Measurements from ENCODE around the gene ITPKC.
"Not testable (repeated sequence)": the region's sequence is repeated elsewhere in the genome, so short reads cannot be mapped to it uniquely, and the experiment has no call there.

The ITPKC gene

DNA sequence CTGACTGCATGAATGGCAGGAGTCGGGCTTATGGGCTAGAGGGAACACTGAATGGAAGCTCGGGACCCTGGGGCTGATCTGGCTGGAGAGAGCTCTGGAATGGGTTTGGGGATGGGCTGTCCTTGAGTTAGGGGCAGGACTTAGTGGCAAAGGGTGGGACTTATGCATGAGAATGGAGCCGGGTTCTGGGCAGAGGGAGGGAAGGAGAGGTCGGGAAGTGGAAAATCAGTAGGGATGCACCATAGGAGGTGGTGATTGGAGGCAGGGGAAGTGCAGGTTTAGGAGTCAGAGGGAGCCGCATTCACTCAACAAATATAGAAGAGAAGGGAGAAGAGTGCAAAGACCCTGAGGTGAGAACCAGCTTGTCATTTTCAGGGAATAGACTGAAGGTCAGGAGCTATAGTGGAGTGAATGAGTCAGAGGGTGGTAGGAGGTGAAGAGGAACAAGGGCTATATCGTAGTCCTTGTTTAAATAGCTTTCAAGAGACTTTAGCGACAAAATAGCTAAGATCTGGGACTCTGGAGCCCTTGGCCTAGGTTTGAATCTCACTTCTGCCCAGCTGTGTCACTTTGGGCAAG is 61.9 kb downstream of the ITPKC start:
- peak; percentile 97 for DNase-seq (ENCODE audit: low read depth, low spot score)
- H3K4me1 ChIP-seq (ENCODE audit: control insufficient read depth, insufficient read depth, low read length), result peaks cover 4% of the 10 kb centered on the region; the same call in 1 of the 2 replicates

DNA sequence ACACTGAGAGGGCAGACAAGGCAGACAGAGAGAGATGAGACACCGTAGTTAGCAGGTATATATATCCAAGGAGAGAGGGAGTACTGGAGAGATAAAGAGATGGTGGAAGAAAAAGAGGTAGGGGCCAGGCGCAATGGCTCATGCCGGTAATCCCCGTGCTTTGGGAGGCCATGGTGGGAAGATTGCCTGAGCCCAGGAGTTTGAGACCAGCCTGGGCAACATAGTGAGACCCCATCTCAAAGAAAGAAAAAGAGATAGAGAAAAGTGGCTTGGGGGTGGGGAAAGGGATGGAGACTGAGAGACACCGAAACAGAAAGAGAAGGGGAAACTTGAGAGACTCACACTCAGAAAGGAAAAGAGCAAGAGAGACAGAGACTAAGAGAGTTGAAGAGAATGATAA is 63.7 kb downstream of the ITPKC start:
- H3K4me3 ChIP-seq (ENCODE audit: low read length), result no peak overlapping the region
- no peak for DNase-seq (ENCODE audit: low read depth, low spot score)
- no CpG with 5 or more reads among the region's 5 CpGs for WGBS (ENCODE audit: insufficient coverage, insufficient read length)

More for the DNA sequence above, 61.9 kb downstream of the ITPKC start:
- Histone ChIP-seq H3K9me3 (ENCODE audit: control insufficient read depth, insufficient read depth, low read length) (no peaks in the 10 kb centered on the region), H3K36me3 (ENCODE audit: control insufficient read depth, insufficient read depth, low read length) (no peaks in the 10 kb centered on the region), H3K4me3 (ENCODE audit: low read length) (peak overlapping the region; percentile 73; the same call in 1 of the 2 replicates), H3K27ac (ENCODE audit: low read length) (no peak overlapping the region), H3K27me3 (ENCODE audit: control insufficient read depth, insufficient read depth, low read length) (no peaks in the 10 kb centered on the region)
- no CpG with 5 or more reads among the region's 7 CpGs for WGBS (ENCODE audit: insufficient coverage, insufficient read length)

GRCh38 chr19:40781140-40781539 is 64.2 kb downstream of the ITPKC start:
- Histone ChIP-seq H3K4me1 (ENCODE audit: control insufficient read depth, insufficient read depth, low read length) (peaks cover 4% of the 10 kb centered on the region; the same call in 1 of the 2 replicates), H3K36me3 (ENCODE audit: control insufficient read depth, insufficient read depth, low read length) (no peaks in the 10 kb centered on the region), H3K27me3 (ENCODE audit: control insufficient read depth, insufficient read depth, low read length) (no peaks in the 10 kb centered on the region), H3K4me3 (ENCODE audit: low read length) (no peak overlapping the region), H3K9me3 (ENCODE audit: control insufficient read depth, insufficient read depth, low read length) (no peaks in the 10 kb centered on the region), H3K27ac (ENCODE audit: low read length) (no peak overlapping the region)
- DNase-seq (ENCODE audit: low read depth, low spot score), result no peak
- no CpG with 5 or more reads among the region's 7 CpGs for WGBS (ENCODE audit: insufficient coverage, insufficient read length)

More for the DNA sequence above, 63.7 kb downstream of the ITPKC start:
- H3K27ac ChIP-seq (ENCODE audit: low read length), result no peak overlapping the region
- no peaks in the 10 kb centered on the region for H3K27me3 ChIP-seq (ENCODE audit: control insufficient read depth, insufficient read depth, low read length)
- peaks cover 4% of the 10 kb centered on the region; the same call in 1 of the 2 replicates for H3K4me1 ChIP-seq (ENCODE audit: control insufficient read depth, insufficient read depth, low read length)
- H3K9me3 ChIP-seq (ENCODE audit: control insufficient read depth, insufficient read depth, low read length), result no peaks in the 10 kb centered on the region
- H3K36me3 ChIP-seq (ENCODE audit: control insufficient read depth, insufficient read depth, low read length), result no peaks in the 10 kb centered on the region

GRCh38 chr19:40783711-40784110 is 66.8 kb downstream of the ITPKC start:
- Histone ChIP-seq H3K27ac (ENCODE audit: low read length) (no peak overlapping the region), H3K4me3 (ENCODE audit: low read length) (no peak overlapping the region), H3K27me3 (ENCODE audit: control insufficient read depth, insufficient read depth, low read length) (no peaks in the 10 kb centered on the region), H3K4me1 (ENCODE audit: control insufficient read depth, insufficient read depth, low read length) (0 out of 2 replicates have a peak, but pooled peaks cover 4% of the 10 kb centered on the region), H3K36me3 (ENCODE audit: control insufficient read depth, insufficient read depth, low read length) (no peaks in the 10 kb centered on the region), H3K9me3 (ENCODE audit: control insufficient read depth, insufficient read depth, low read length) (no peaks in the 10 kb centered on the region)
- no peak for DNase-seq (ENCODE audit: low read depth, low spot score)
- no CpG with 5 or more reads among the region's 14 CpGs for WGBS (ENCODE audit: insufficient coverage, insufficient read length)

DNA sequence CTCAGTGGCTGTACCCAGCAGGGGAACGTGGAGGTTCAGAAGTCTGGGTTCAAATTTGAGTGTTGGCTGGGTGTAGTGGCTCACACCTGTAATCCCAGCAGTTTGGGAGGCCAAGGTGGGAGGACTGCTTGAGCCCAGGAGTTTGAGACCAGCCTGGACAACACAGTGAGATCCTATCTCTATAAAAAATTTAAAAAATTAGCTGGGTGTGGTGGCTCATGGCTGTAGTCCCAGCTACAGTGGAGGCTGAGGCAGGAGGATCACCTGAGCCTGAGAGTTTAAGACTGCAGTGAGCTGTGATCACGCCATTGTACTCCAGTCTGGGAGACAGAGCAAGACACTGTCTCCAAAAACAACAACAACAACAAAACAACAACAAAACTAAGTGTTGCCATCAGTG is 67.2 kb downstream of the ITPKC start:
- H3K27ac ChIP-seq (ENCODE audit: low read length); H3K4me3 ChIP-seq (ENCODE audit: low read length); DNase-seq (ENCODE audit: low read depth, low spot score); H3K27me3 ChIP-seq (ENCODE audit: control insufficient read depth, insufficient read depth, low read length); H3K36me3 ChIP-seq (ENCODE audit: control insufficient read depth, insufficient read depth, low read length); H3K4me1 ChIP-seq (ENCODE audit: control insufficient read depth, insufficient read depth, low read length); H3K9me3 ChIP-seq (ENCODE audit: control insufficient read depth, insufficient read depth, low read length): not testable (repeated sequence)
- no CpG with 5 or more reads among the region's 2 CpGs for WGBS (ENCODE audit: insufficient coverage, insufficient read length)

GRCh38 chr19:40785526-40785925 is 68.6 kb downstream of the ITPKC start:
- no peaks in the 10 kb centered on the region for H3K36me3 ChIP-seq (ENCODE audit: control insufficient read depth, insufficient read depth, low read length)
- H3K27me3 ChIP-seq (ENCODE audit: control insufficient read depth, insufficient read depth, low read length), result no peaks in the 10 kb centered on the region
- H3K4me3 ChIP-seq (ENCODE audit: low read length), result no peak overlapping the region
- DNase-seq (ENCODE audit: low read depth, low spot score), result no peak
- no peaks in the 10 kb centered on the region for H3K9me3 ChIP-seq (ENCODE audit: control insufficient read depth, insufficient read depth, low read length)
- no peak overlapping the region for H3K27ac ChIP-seq (ENCODE audit: low read length)
- WGBS (ENCODE audit: insufficient coverage, insufficient read length), result no CpG with 5 or more reads among the region's 1 CpG
- no peaks in the 10 kb centered on the region for H3K4me1 ChIP-seq (ENCODE audit: control insufficient read depth, insufficient read depth, low read length)

- no peaks in the 10 kb centered on the region for H3K27me3 ChIP-seq (ENCODE audit: control insufficient read depth, insufficient read depth, low read length)
- WGBS (ENCODE audit: insufficient coverage, insufficient read length), result no CpG with 5 or more reads among the region's 25 CpGs
- no peaks in the 10 kb centered on the region for H3K9me3 ChIP-seq (ENCODE audit: control insufficient read depth, insufficient read depth, low read length)
- no peak overlapping the region for H3K27ac ChIP-seq (ENCODE audit: low read length)
- no peak overlapping the region for H3K4me3 ChIP-seq (ENCODE audit: low read length)
- no peaks in the 10 kb centered on the region for H3K4me1 ChIP-seq (ENCODE audit: control insufficient read depth, insufficient read depth, low read length)
- no peak for DNase-seq (ENCODE audit: low read depth, low spot score)
- H3K36me3 ChIP-seq (ENCODE audit: control insufficient read depth, insufficient read depth, low read length), result no peaks in the 10 kb centered on the region
Observed at GRCh38 chr19:40786060-40787037, 69.4 kb downstream of the ITPKC start.

Data from iPS DF 6.9 (cell line).